Measurements from ENCODE around the gene NBR1.
"Not testable (repeated sequence)": the region's sequence is repeated elsewhere in the genome, so short reads cannot be mapped to it uniquely, and the experiment has no call there.

Gene NBR1

DNA sequence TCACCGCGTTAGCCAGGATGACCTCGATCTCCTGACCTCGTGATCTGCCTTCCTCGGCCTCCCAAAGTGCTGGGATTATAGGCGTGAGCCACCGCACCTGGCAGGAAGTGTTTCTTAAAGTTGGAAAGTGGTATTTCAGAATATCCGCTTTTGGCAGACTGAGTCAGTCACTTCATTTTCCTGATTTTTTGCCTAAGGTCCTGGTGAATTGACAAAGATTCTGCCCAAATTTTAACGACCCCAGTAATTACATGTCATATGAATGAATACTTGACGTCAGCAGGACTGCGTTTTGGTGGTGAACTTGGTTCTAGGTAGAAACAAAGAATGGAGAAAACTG lies 41.4 kb upstream of the NBR1 start:
- peaks cover 10% of the 10 kb centered on the region; the same call in 1 of the 2 replicates for H3K79me2 ChIP-seq (ENCODE audit: insufficient read depth, low read length)
- no peak overlapping the region for H2AFZ ChIP-seq (ENCODE audit: low read length)
- H3K27me3 ChIP-seq (ENCODE audit: insufficient read depth, low read length): no peaks in the 10 kb centered on the region
- H3K9me3 ChIP-seq (ENCODE audit: low read length): no peaks in the 10 kb centered on the region
- H3K4me1 ChIP-seq (ENCODE audit: insufficient read depth, low read length, severe bottlenecking): peaks cover 25% of the 10 kb centered on the region
- peak overlapping the region; percentile 74 for H3K27ac ChIP-seq (ENCODE audit: low read depth, low read length, poor library complexity, severe bottlenecking)
- no peaks in the 10 kb centered on the region for H4K20me1 ChIP-seq (ENCODE audit: insufficient read depth, low read length)
- H3K9me2 ChIP-seq (ENCODE audit: low read depth, low read length): no peaks in the 10 kb centered on the region
- H3K9ac ChIP-seq (ENCODE audit: low read length): peak overlapping the region; percentile 42; the same call in 1 of the 2 replicates
- no peak for TF ChIP-seq CTCF (IDR thresholded peaks at IDR 0.05; ENCODE audit: low read length)
- no peak for TF ChIP-seq EZH2 (IDR thresholded peaks at IDR 0.05; ENCODE audit: borderline replicate concordance, low read length)
- H3K4me3 ChIP-seq (ENCODE audit: low read depth, low read length, poor library complexity, severe bottlenecking): peak overlapping the region; percentile 41
- H3F3A ChIP-seq (ENCODE audit: insufficient read depth, low read length): no peaks in the 10 kb centered on the region
- H3K4me2 ChIP-seq (ENCODE audit: low read length): peak overlapping the region; percentile 60
- peaks cover 35% of the 10 kb centered on the region for H3K36me3 ChIP-seq (ENCODE audit: insufficient read depth, low read length)

DNA sequence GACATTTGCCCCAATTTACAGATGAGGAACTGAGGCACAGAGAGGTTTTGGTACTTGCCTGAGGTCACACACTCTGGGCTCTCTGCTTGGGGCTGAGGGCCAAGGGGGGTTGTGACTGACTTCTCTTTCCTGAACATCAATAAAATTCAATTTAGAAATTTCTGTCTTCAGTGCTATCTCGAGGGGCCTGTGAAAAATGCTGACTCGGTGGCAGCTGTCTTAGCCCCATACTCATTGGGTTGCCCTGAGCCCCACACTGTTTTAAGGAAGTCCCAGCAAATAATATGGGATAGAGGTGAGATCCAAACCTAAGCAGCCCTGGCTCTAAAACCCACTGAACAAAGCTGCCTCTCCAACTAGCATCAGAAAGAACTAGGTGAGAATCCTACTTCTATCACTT lies 38.9 kb upstream of the NBR1 start:
- no peaks in the 10 kb centered on the region for H3K27me3 ChIP-seq (ENCODE audit: insufficient read depth, low read length)
- no peaks in the 10 kb centered on the region for H3F3A ChIP-seq (ENCODE audit: insufficient read depth, low read length)
- no peaks in the 10 kb centered on the region for H4K20me1 ChIP-seq (ENCODE audit: insufficient read depth, low read length)
- no peak overlapping the region for H3K4me3 ChIP-seq (ENCODE audit: low read depth, low read length, poor library complexity, severe bottlenecking)
- H3K4me2 ChIP-seq (ENCODE audit: low read length): no peak overlapping the region
- 0 out of 2 replicates have a peak, but pooled peaks cover 2% of the 10 kb centered on the region for H3K9me3 ChIP-seq (ENCODE audit: low read length)
- no peaks in the 10 kb centered on the region for H3K9me2 ChIP-seq (ENCODE audit: low read depth, low read length)
- H3K4me1 ChIP-seq (ENCODE audit: insufficient read depth, low read length, severe bottlenecking): peaks cover 23% of the 10 kb centered on the region
- H2AFZ ChIP-seq (ENCODE audit: low read length): no peak overlapping the region
- TF ChIP-seq EZH2 (IDR thresholded peaks at IDR 0.05; ENCODE audit: borderline replicate concordance, low read length) (no peak), CTCF (IDR thresholded peaks at IDR 0.05; ENCODE audit: low read length) (no peak)
- no peak overlapping the region for H3K27ac ChIP-seq (ENCODE audit: low read depth, low read length, poor library complexity, severe bottlenecking)
- no peaks in the 10 kb centered on the region for H3K79me2 ChIP-seq (ENCODE audit: insufficient read depth, low read length)
- peaks cover 47% of the 10 kb centered on the region for H3K36me3 ChIP-seq (ENCODE audit: insufficient read depth, low read length)
- H3K9ac ChIP-seq (ENCODE audit: low read length): no peak overlapping the region

GRCh38 chr17:43133439-43133838 lies 37.6 kb upstream of the NBR1 start:
- not testable (repeated sequence) for H4K20me1 ChIP-seq (ENCODE audit: insufficient read depth, low read length); H3K9ac ChIP-seq (ENCODE audit: low read length); H3K9me2 ChIP-seq (ENCODE audit: low read depth, low read length); H2AFZ ChIP-seq (ENCODE audit: low read length); H3K27ac ChIP-seq (ENCODE audit: low read depth, low read length, poor library complexity, severe bottlenecking); H3K4me2 ChIP-seq (ENCODE audit: low read length); H3K27me3 ChIP-seq (ENCODE audit: insufficient read depth, low read length); H3F3A ChIP-seq (ENCODE audit: insufficient read depth, low read length); H3K79me2 ChIP-seq (ENCODE audit: insufficient read depth, low read length); H3K4me3 ChIP-seq (ENCODE audit: low read depth, low read length, poor library complexity, severe bottlenecking); H3K9me3 ChIP-seq (ENCODE audit: low read length)
- Histone ChIP-seq H3K36me3 (ENCODE audit: insufficient read depth, low read length) (peaks cover 40% of the 10 kb centered on the region), H3K4me1 (ENCODE audit: insufficient read depth, low read length, severe bottlenecking) (peaks cover 23% of the 10 kb centered on the region)

- no peaks in the 10 kb centered on the region for H3K9me2 ChIP-seq (ENCODE audit: low read depth, low read length)
- no peaks in the 10 kb centered on the region for H4K20me1 ChIP-seq (ENCODE audit: insufficient read depth, low read length)
- no peak overlapping the region for H2AFZ ChIP-seq (ENCODE audit: low read length)
- TF ChIP-seq EZH2 (IDR thresholded peaks at IDR 0.05; ENCODE audit: borderline replicate concordance, low read length) (no peak), CTCF (IDR thresholded peaks at IDR 0.05; ENCODE audit: low read length) (no peak)
- H3K4me1 ChIP-seq (ENCODE audit: insufficient read depth, low read length, severe bottlenecking): peaks cover 14% of the 10 kb centered on the region
- no peak overlapping the region for H3K9ac ChIP-seq (ENCODE audit: low read length)
- H3K27ac ChIP-seq (ENCODE audit: low read depth, low read length, poor library complexity, severe bottlenecking): no peak overlapping the region
- H3F3A ChIP-seq (ENCODE audit: insufficient read depth, low read length): no peaks in the 10 kb centered on the region
- H3K27me3 ChIP-seq (ENCODE audit: insufficient read depth, low read length): no peaks in the 10 kb centered on the region
- no peak overlapping the region for H3K4me2 ChIP-seq (ENCODE audit: low read length)
- H3K9me3 ChIP-seq (ENCODE audit: low read length): 0 out of 2 replicates have a peak, but pooled peaks cover 2% of the 10 kb centered on the region
- H3K36me3 ChIP-seq (ENCODE audit: insufficient read depth, low read length): peaks cover 32% of the 10 kb centered on the region
- no peaks in the 10 kb centered on the region for H3K79me2 ChIP-seq (ENCODE audit: insufficient read depth, low read length)
- H3K4me3 ChIP-seq (ENCODE audit: low read depth, low read length, poor library complexity, severe bottlenecking): no peak overlapping the region
Measured at GRCh38 chr17:43134774-43135453, 36.1 kb upstream of the NBR1 start.

Measured in OCI-LY1 (cell line).